Stimulated activated CD4-positive, alpha-beta T cell treated with anti-CD3 and anti-CD28 coated beads, Interleukin-4, amount 100 ng/mL, for 24 hours (primary cell): ENCODE results near the gene RAB8A.
"Not testable (repeated sequence)": the region's sequence is repeated elsewhere in the genome, so short reads cannot be mapped to it uniquely, and the experiment has no call there.

Experiments
- DNase-seq: peaks from one replicate; pipeline ENCODE4 v3.0.0-alpha.2; 2020

The RAB8A gene

GRCh38 chr19:16143399-16144215, 31.9 kb downstream of the RAB8A start, which contains the start of gene HSH2D:
Gene HSH2D, plus strand, starts transcription at chr19:16143685. Its CDS starts 5,066 bp downstream, at chr19:16148751.
- peak; percentile 73 for DNase-seq

DNA sequence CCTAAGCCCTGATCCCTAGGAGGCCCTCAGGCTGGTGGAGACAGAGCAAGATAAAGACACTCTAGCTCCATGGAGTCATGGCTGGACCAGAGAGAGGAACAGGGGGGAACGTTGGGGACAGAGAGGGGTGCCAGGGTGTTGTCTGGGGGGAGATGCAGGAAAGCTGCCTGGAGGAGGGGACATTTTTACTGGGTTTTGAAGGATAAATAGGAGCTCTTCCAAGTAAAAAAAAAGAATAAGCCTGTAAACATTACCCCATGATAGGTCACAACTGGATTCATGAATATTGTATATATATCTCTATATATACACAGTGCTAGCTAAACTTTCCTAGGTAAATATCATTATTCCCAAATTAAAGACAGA, 32.5 kb downstream of the RAB8A start:
- DNase-seq = no peak

DNA sequence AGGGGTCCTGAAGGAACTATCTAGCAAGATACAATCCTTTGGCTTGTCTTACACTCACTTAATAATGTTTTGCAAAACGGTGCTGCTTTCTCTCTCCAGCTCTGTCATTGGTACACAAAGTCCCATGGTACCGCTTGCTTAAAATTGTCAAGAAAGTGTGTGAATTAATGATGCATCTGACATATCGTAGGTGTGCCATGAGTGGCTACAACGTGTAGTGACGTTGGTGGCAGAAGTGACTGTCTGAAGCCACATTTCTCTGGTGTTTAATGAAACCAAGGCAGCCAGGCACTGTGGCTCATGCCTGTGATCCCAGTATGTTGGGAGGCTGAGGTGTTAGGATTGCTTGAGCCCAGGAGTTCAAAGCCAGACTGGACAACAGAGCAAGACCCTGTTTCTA, 34.4 kb downstream of the RAB8A start:
- DNase-seq = no peak

DNA sequence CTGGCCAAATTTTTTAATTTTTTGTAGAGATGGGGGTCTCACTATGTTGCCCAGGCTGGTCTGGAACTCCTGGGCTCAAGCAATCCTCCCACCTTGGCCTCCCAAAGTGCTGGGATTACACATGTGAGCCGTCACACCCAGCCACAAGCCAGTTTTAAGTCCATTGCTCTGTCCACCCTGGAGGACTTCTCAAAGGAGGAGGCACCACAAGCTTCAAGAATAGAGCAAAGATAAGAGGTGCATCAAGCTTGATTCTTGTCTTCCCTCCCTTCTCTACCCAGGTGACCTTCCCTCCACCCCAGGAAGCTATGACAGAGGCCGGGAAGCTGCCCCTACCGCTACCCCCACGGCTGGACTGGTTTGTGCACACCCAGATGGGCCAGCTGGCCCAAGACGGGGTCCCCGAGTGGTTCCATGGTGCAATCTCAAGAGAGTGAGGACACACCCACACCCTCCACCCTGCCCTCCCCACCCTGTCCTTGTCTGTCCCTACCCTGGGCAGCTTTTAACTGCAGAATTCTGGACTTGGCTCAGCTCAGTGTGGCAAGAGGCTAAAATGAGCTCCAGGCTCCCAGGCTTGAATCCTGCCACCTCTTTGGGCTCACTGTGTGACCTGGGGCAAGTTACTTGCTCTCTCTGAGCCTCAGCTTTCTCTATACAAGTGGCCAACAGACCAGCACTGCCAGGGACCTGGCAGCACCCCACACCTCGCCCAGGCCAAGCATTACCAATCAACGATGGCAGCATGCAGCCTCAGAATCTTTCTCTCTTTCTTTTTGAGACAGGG, 36.9 kb downstream of the RAB8A start:
- no peak for DNase-seq

- DNase-seq = no peak
Measured at GRCh38 chr19:16153582-16154336, 42.1 kb downstream of the RAB8A start.

- no peak for DNase-seq
Measured at GRCh38 chr19:16154557-16154956, 42.9 kb downstream of the RAB8A start.

DNA sequence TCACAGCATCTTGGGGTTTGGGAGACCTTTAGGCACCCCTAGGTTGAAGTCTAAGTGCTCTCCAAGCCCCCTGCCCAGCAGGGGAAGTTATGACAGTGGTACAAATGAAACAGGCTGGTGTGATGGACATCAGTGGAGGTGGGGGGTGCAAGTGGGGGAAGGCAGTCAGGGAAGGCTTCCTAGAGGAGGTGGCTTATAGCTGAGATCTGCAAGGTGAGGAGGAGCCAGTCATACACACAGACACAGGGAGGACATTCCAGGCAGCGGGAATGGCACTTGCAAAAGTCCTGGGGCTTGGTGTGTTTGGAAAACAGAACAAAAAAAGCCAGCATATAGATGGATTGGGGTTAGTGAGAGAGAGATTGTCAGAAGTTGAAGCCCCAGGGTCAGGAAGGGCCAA, 43.4 kb downstream of the RAB8A start:
- no peak for DNase-seq

DNA sequence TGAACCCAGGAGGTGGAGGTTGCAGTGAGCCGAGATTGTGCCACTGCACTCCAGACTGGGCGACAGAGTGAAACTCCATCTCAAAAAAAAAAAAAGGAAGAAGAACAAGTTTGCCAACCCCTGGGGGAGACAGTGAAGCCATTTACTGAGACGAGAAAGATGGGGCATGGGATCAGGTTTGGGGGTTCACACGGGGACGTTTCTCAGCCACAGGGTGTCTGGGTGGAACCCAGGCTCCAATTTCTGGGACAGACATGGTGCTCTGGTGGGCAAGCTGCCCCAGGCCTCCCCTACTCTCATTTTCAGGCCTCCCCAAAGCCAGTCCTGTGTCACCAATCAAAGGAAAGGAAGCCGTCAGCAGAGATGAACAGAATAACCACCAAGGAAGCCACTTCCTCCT, 45.2 kb downstream of the RAB8A start:
- DNase-seq = no peak

DNA sequence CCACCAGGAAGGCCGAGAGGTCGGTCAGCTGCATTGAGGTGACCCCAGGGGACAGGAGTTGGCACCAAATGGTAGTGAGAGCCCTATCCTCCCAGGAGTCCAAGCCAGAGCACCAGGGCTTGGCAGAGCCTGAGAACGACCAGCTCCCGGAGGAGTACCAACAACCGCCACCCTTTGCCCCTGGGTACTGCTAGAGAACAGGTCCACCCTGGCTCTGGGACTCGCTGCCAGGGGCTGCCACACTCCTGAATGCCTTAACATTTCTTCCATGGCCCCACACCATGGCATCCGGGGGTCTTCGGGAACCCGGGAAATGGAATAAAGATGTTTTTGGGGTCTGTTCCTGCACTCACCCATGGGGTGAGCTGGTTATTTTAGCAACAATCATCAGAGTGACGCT, 45.9 kb downstream of the RAB8A start:
- DNase-seq = no peak

DNA sequence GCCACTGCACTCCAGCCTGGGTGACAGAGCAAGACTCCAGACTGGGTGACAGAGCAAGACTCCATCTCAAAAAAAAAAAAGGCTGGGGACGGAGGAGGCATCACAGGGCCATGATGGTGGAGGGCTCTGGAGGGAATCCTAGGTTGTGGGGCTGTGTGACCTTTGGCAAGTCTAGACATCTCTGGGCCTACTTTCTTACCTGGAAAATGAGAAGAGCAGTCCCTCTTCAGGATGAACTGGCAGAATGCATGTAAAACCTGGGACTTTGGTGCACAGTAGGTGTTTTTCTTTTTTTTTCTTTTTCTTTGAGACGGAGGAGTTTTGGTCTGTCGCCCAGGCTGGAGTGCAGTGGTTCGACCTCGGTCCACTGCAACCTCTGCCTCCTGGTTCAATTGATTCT, 48.0 kb downstream of the RAB8A start:
- no peak for DNase-seq

GRCh38 chr19:16160445-16160942, 48.8 kb downstream of the RAB8A start:
- DNase-seq = no peak

DNA sequence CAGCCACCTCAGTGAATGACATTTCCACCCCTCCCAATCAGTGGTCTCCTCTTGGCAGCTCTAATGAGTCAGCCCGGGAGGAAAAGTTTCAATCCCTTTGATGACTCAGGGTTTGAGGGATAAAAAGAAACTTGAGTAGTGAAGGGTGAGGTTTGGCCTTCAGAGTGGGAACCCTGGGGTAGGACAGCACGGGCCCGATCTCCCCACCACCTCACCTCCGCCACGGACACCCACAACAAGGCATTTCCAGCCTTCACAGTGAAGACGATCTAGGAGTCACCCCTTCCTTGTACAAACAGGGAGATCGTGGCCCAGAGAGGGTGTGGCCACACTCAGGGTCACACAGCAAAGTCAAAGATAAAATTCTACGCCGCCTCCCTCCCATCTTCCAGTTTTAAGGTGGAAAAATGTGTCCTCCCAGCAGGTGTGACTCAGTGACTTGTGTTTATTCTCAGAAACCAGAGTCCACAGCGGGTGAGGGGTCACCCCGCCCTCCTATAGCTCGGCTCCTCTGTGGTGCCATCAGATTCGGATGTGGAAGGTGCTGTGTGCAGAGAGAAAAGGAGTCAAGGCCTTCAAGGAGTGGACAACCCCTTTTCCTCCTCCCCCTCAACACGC, 49.4 kb downstream of the RAB8A start:
- DNase-seq = peak; percentile 54

- peak; percentile 27 for DNase-seq
Measured at GRCh38 chr19:16161840-16162239, 50.2 kb downstream of the RAB8A start.

DNA sequence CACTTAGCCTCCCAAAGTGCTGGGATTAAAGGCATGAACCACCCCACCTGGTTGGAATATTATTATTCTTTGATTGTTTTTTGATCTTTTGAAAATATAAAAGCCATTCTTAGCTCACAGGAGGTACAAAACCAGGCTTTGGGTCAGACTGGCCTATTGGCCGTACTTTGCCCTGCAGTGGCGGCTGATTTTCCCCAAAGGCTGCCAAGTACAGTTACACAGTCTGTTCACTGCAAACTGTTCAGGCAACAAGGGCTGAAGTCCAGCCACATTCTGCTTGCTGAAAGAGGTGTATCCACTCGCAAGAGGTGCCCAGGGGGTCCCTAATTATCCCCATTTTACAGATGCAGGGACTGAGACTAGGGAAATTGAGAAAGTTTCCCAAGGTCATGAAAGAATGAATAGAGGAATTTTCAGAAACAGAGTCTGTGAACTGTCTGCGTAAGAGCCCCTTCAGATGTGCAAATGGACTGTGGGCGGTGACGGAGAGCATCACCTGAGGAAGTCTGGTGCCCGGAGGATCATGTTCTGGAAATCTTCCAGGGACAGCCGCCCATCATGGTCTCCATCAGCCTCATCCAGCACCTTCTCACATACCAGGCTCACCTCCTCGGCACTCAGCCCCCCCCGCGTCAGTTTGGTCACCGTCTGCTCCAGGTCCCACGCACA, 52.7 kb downstream of the RAB8A start:
- DNase-seq = no peak

DNA sequence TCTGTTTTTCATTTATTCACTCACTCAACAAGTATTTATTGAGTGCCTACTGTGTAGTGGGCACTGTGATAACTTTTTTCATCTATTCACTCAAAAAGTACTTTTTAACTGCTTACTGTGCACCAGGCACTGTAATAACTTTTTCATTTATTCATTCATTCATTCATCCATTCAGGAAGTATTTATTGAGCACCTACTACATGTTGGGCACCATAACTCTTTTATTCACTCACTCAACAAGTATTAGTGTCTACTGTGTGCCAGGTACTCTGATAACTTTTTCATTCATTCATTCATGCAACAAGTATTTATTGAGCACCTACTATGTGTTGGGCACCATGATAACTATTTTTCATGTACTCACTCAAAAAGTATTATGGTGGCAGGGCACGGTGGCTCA, 54.7 kb downstream of the RAB8A start:
- no peak for DNase-seq

DNA sequence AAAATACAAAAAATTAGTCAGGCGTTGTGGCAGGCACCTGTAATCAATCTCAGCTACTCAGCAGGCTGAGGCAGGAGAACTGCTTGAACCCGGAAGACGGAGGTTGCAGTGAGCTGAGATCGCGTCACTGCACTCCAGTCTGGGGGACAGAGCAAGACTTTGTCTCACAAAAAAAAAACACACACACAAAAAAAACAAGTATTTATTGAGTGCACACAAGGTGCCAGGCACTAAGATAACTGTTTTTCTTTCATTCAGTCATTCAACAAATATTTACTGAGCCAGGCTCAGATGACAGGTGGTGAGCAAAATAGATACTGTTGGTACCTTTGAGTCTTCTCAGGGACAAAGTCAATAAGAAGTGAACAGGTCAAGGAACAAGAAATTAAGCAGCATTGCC, 55.4 kb downstream of the RAB8A start:
- DNase-seq = no peak

DNA sequence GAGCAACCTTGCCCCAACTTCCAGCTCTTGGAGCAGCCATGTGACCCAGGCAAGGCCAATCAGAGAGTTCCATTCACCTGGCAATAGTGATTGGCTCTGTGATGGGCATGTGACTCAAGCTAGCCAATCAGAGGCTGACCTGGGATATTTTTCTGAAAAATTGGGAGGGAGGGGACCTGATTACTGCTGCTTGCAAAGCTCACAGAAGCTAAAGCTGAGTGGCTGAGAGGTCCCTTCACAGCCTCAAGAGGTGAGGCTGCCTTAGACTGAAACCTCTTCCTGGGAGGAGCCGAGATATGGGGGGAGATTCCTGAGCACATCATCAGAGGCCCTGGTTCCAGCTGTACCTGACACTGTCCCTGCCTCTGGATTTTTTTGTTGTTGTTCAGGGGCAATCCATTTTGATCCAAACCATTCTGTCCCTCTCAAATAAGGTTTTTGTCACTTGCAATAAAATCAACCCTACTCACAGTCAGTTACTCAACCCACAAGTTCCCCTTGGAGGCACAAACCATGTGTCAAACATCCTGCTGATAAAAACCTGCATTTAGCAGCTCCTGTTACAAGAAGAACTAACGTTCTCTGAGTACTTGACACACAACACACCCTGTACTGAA, 56.9 kb downstream of the RAB8A start:
- no peak for DNase-seq

DNA sequence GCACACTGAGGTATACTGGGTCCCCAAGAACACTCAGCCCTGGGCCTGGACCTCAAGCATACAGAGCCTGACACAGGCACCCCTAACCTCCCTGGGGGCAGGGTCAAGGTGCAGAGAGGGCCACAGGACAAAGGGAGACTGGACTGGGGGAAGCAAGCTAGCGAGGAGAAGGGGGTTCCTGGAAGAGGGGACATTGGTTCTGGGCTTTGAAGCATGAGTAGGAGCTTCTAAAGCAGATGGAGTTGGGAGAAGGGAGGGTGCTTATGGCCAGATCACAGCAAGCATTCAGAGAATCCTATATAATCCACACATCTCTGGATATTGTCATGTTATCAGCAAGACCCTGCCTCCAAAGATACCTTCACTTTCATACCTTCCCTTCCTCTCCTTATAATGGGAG, 58.4 kb downstream of the RAB8A start:
- no peak for DNase-seq

DNA sequence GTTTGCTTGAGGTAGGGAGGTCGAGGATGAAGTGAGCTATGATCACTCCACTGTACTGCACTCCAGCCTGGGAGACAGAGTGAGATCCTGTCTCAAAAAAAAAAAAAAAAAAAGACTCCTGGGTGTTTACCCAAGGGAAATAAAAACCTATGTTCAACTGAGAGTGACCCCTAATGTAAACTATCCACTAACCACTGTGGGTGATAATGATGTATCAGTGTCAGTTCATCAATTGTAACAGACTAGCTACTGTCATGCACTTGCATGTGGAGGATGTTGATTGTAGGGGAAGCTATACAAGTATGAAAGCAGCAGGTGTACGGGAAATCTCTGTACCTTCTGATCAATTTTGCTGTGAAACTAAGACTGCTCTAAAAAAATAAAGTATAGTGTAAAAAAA, 64.3 kb downstream of the RAB8A start:
- no peak for DNase-seq

DNA sequence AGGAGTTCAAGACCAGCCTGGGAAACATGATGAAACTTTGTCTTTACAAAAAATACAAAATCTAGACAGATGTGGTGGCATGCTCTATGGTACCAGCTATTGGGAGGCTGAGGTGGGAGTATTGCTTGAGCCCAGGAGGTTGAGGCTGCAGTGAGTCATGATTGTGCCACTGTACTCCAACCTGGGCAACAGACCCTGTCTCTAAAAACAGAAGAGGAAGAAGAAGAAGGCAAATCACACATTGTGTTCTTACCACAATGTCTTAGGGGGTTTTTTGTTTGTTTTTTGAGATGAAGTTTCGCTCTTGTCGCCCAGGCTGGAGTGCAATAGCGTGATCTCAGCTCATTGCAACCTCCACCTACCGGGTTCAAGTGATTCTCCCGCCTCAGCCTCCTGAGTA, 67.2 kb downstream of the RAB8A start:
- DNase-seq = not testable (repeated sequence)

GRCh38 chr19:16180611-16181010, 68.9 kb downstream of the RAB8A start:
- no peak for DNase-seq
